Hepatocyte (in vitro differentiated cells): ENCODE results near the gene CADPS2.

Experiments
- EZH2 ChIP-seq: fragments of 200-600 bp; sonication (generic); IDR thresholded peaks from 2 replicates; pipeline ENCODE4 v1.6.1; 2016; ENCODE audit warnings: antibody characterized with exemption, mild to moderate bottlenecking, borderline replicate concordance
- EZH2phosphoT487 ChIP-seq: fragments of 200-600 bp; sonication (generic); IDR thresholded peaks from one replicate; pipeline ENCODE4 v1.6.1; 2018; ENCODE audit warnings: antibody characterized with exemption, mild to moderate bottlenecking, low read depth, moderate library complexity; ENCODE audit not compliant: unreplicated experiment, severe bottlenecking
- TF ChIP-seq, protein P1 (sequence below): fragments of 200-600 bp; sonication (generic); IDR thresholded peaks from 2 replicates; pipeline ENCODE4 v1.5.1; 2016; ENCODE audit warnings: antibody characterized with exemption, mild to moderate bottlenecking; ENCODE audit not compliant: poor library complexity

DNA sequence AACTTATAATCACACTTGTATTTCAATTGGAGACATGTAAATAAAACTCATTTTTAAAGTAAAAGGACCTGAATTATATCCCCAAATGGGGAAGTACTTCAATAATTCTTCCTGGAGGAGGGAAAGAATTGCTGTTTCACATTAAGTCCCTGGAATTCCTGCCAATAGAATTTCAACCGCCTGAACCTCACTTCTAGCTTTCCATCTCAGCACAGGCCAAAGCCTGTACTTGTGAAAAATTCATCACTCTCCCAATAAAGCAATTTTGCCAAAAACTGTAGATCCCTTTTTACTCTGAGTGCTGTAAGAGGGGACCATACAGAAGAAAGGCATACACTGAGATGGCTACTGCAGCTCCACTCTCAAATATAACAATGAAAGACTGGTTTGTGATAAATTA is 54.8 kb downstream of the CADPS2 start:
- TF ChIP-seq, protein P1, sequence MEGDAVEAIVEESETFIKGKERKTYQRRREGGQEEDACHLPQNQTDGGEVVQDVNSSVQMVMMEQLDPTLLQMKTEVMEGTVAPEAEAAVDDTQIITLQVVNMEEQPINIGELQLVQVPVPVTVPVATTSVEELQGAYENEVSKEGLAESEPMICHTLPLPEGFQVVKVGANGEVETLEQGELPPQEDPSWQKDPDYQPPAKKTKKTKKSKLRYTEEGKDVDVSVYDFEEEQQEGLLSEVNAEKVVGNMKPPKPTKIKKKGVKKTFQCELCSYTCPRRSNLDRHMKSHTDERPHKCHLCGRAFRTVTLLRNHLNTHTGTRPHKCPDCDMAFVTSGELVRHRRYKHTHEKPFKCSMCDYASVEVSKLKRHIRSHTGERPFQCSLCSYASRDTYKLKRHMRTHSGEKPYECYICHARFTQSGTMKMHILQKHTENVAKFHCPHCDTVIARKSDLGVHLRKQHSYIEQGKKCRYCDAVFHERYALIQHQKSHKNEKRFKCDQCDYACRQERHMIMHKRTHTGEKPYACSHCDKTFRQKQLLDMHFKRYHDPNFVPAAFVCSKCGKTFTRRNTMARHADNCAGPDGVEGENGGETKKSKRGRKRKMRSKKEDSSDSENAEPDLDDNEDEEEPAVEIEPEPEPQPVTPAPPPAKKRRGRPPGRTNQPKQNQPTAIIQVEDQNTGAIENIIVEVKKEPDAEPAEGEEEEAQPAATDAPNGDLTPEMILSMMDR, result no peak
- TF ChIP-seq EZH2, result no peak
- no peak for TF ChIP-seq EZH2phosphoT487
